ENCODE measurements around the gene P3H2. TPM values are rescaled to one million over a fixed set of nuclear protein-coding genes. Genes with fewer than 3 reads are reported as not detected.

Gene P3H2
- total and polyA plus RNA-seq, 2 experiments from 2014 or later: 14.5 TPM

DNA sequence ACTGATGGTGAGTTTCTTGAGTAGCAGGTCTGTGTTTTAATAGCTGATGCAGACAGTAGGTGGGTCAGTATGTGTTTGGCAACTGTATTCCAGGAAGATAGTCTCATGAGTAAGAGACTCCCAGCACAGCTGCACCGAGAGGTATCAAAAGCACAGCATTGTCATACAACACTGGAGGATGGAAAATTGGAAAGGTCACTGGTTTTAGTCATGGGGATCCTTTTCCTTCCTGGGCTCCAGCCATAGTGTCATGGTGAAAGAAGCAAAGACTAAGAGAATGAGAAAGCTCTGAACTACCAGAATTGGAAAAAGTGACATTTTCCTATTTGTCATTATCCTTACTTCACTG, 61.5 kb downstream of the P3H2 start:
- TF ChIP-seq EZH2 (IDR thresholded peaks at IDR 0.05; ENCODE audit: borderline replicate concordance) (no peak), EZH2phosphoT487 (IDR thresholded peaks at IDR 0.05; ENCODE audit: low read depth, severe bottlenecking, unreplicated experiment) (no peak)
- TF ChIP-seq, protein P1, sequence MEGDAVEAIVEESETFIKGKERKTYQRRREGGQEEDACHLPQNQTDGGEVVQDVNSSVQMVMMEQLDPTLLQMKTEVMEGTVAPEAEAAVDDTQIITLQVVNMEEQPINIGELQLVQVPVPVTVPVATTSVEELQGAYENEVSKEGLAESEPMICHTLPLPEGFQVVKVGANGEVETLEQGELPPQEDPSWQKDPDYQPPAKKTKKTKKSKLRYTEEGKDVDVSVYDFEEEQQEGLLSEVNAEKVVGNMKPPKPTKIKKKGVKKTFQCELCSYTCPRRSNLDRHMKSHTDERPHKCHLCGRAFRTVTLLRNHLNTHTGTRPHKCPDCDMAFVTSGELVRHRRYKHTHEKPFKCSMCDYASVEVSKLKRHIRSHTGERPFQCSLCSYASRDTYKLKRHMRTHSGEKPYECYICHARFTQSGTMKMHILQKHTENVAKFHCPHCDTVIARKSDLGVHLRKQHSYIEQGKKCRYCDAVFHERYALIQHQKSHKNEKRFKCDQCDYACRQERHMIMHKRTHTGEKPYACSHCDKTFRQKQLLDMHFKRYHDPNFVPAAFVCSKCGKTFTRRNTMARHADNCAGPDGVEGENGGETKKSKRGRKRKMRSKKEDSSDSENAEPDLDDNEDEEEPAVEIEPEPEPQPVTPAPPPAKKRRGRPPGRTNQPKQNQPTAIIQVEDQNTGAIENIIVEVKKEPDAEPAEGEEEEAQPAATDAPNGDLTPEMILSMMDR (IDR thresholded peaks at IDR 0.05; ENCODE audit: poor library complexity): no peak
- 88% methylated on average over 1 of the region's 1 CpG for WGBS (ENCODE audit: low lambda C conversion rate, missing lambda C conversion rate)
- no peak overlapping the region for H3K27ac ChIP-seq

DNA sequence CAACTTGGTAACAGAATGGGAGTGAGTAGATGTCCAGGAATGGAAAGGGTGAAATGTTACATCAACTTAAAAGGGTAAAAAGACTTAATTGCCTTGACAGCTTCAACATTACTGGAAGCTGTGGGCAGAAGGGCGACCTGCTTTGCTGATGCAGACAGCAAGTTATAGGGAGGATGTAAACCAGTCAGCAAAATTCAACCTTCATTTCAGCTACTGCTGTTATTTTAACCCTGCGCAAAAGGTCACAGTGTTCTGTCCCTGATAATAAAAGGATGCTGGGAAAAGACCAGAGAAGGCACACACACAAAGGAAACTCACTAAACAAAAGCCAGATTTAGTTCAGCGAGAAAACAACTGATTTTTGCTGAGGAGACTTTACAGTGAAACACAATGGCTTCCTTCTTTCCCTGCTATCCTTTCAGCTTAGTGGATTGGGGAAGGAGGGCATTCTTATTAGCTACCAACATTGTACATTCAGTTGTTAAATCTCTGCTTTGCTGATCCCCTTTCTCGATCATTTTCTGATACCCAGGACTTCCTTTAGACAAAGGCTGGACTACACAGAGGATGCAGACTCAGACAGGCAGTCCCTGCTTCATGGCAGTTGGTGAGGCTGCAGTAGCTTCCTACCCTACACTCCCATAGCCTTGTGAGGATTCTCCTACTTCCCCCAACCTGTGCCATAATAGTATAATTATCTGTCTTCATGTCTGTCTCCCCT, 62.0 kb downstream of the P3H2 start:
- no peaks in the 10 kb centered on the region for H3K9me3 ChIP-seq (ENCODE audit: low read depth)
- peaks cover 6% of the 10 kb centered on the region for H3K79me2 ChIP-seq
- WGBS (ENCODE audit: low lambda C conversion rate, missing lambda C conversion rate): 68% methylated on average over 4 of the region's 4 CpGs
- DNase-seq (ENCODE audit: low spot score): no peak
- no peaks in the 10 kb centered on the region for H3K9me2 ChIP-seq (replicated peaks; ENCODE audit: insufficient read depth)
- TF ChIP-seq EZH2 (IDR thresholded peaks at IDR 0.05; ENCODE audit: borderline replicate concordance) (no peak), EZH2phosphoT487 (IDR thresholded peaks at IDR 0.05; ENCODE audit: low read depth, severe bottlenecking, unreplicated experiment) (no peak)
- TF ChIP-seq, protein P1 (IDR thresholded peaks at IDR 0.05; ENCODE audit: poor library complexity): no peak
- H3K4me1 ChIP-seq (ENCODE audit: insufficient read depth): peaks cover 3% of the 10 kb centered on the region
- no peak overlapping the region for H3K4me3 ChIP-seq
- no peaks in the 10 kb centered on the region for H3K36me3 ChIP-seq (replicated peaks; ENCODE audit: insufficient read depth, low read depth)
- no peak overlapping the region for H3K27ac ChIP-seq
- H4K20me1 ChIP-seq (ENCODE audit: insufficient read depth, poor library complexity, severe bottlenecking): no peaks in the 10 kb centered on the region
- H2AFZ ChIP-seq: no peak overlapping the region
- H3K4me2 ChIP-seq: no peak overlapping the region
- no peaks in the 10 kb centered on the region for H3K27me3 ChIP-seq

More for the DNA sequence above, 61.5 kb downstream of the P3H2 start:
- Histone ChIP-seq H3K36me3 (replicated peaks; ENCODE audit: insufficient read depth, low read depth) (no peaks in the 10 kb centered on the region), H3K27me3 (no peaks in the 10 kb centered on the region), H3K79me2 (peaks cover 6% of the 10 kb centered on the region), H3K4me1 (ENCODE audit: insufficient read depth) (peaks cover 4% of the 10 kb centered on the region), H2AFZ (no peak overlapping the region), H3K4me3 (no peak overlapping the region), H3K4me2 (no peak overlapping the region), H3K9me2 (replicated peaks; ENCODE audit: insufficient read depth) (no peaks in the 10 kb centered on the region), H3K9me3 (ENCODE audit: low read depth) (no peaks in the 10 kb centered on the region), H4K20me1 (ENCODE audit: insufficient read depth, poor library complexity, severe bottlenecking) (no peaks in the 10 kb centered on the region)
- DNase-seq (ENCODE audit: low spot score): no peak

DNA sequence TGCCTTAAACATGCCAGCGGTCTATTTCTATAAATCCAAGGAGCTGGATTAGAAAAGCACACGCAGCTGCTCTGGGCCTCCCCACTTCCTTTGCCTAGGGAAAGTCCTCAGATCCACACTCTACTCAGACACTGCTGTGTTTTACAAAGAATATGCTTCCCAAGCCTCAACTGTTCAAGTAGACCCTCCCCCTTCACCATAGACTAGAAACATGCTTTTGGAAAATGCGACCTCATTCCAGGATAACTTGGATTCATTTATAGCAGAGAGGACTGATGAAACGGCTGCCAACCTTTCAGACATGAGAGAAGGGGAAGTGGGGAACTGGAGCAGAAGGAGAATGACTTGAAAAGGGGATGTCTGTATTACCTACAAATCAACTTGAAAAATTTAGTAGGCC, 64.0 kb downstream of the P3H2 start:
- Histone ChIP-seq H3K27me3 (no peaks in the 10 kb centered on the region), H3K4me1 (ENCODE audit: insufficient read depth) (no peaks in the 10 kb centered on the region), H3K9me3 (ENCODE audit: low read depth) (no peaks in the 10 kb centered on the region), H3K79me2 (peaks cover 6% of the 10 kb centered on the region), H3K36me3 (replicated peaks; ENCODE audit: insufficient read depth, low read depth) (no peaks in the 10 kb centered on the region), H3K27ac (no peak overlapping the region), H3K4me3 (no peak overlapping the region), H3K4me2 (no peak overlapping the region), H4K20me1 (ENCODE audit: insufficient read depth, poor library complexity, severe bottlenecking) (no peaks in the 10 kb centered on the region), H3K9me2 (replicated peaks; ENCODE audit: insufficient read depth) (no peaks in the 10 kb centered on the region), H2AFZ (no peak overlapping the region)
- TF ChIP-seq, protein P1 (IDR thresholded peaks at IDR 0.05; ENCODE audit: poor library complexity): no peak
- WGBS (ENCODE audit: low lambda C conversion rate, missing lambda C conversion rate): 91% methylated on average over 4 of the region's 4 CpGs
- no peak for DNase-seq (ENCODE audit: low spot score)

All from hepatocyte (in vitro differentiated cells).